ENCODE measurements around the gene ALPK3. TPM values are rescaled to one million over a fixed set of nuclear protein-coding genes. Genes with fewer than 3 reads are reported as not detected.

ALPK3 gene
- polyA plus RNA-seq, 1 donor from 2014 or later, result not detected

DNA sequence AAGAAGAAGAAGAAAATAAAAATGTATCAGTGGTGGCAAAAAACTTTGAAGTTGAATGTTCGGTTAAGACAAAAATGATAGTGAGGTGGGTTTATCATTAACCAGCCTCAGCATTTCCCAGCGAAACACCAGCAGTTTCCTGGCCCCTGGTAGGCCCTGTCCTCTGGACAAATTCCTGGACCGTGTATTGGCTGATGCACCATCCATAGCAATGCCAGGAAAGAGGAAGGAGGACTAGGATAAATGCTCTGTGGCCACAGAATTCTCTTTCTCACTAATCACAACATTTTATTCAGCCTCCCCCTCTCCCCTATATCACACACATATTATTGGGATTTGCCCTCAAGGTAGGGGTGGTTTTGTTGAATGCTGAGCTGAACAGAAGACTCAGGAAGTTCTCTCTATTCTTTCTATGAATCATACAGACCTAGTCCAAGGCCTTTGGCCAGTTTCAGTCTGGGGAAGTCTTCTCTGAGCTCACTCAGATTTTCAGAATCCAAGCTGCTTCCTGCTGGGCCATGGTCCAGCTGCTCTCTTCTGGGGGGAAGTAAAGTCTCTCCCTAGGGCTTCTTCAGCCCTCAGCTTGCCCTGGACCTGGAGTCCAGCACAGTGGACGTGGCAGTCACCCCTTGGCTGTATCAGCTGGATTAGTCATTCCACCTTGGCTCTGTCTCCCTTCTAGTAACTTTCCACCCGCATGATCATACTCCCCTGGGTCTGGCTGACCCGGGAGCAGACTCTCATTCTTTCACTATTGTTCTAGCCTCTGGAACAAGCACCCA lies 94.9 kb downstream of the ALPK3 start:
- Histone ChIP-seq H3K79me2 (replicated peaks; ENCODE audit: insufficient read depth, low read length) (no peaks in the 10 kb centered on the region), H3F3A (ENCODE audit: insufficient read depth, low read length, poor library complexity, severe bottlenecking) (no peaks in the 10 kb centered on the region), H3K9me2 (ENCODE audit: insufficient read depth, low read length) (no peaks in the 10 kb centered on the region), H3K4me2 (ENCODE audit: low read length) (no peak overlapping the region), H3K27me3 (ENCODE audit: insufficient read depth, low read depth, low read length) (no peaks in the 10 kb centered on the region), H3K9me3 (ENCODE audit: low read length) (no peaks in the 10 kb centered on the region), H3K4me3 (ENCODE audit: low read length) (no peak overlapping the region), H3K36me3 (ENCODE audit: insufficient read depth, low read length) (no peaks in the 10 kb centered on the region), H3K27ac (ENCODE audit: low read length) (no peak overlapping the region), H2AFZ (ENCODE audit: low read depth, low read length) (no peak overlapping the region), H3K9ac (ENCODE audit: low read length) (no peak overlapping the region), H4K20me1 (ENCODE audit: insufficient read depth) (no peaks in the 10 kb centered on the region)
- TF ChIP-seq TAF1 (IDR thresholded peaks at IDR 0.05; ENCODE audit: low read depth), result no peak
- TF ChIP-seq POLR2AphosphoS5 (IDR thresholded peaks at IDR 0.05), result no peak
- TF ChIP-seq MXI1 (conservative IDR thresholded peaks at IDR 0.05; ENCODE audit: poor library complexity, severe bottlenecking), result no peak
- TF ChIP-seq, protein P1, sequence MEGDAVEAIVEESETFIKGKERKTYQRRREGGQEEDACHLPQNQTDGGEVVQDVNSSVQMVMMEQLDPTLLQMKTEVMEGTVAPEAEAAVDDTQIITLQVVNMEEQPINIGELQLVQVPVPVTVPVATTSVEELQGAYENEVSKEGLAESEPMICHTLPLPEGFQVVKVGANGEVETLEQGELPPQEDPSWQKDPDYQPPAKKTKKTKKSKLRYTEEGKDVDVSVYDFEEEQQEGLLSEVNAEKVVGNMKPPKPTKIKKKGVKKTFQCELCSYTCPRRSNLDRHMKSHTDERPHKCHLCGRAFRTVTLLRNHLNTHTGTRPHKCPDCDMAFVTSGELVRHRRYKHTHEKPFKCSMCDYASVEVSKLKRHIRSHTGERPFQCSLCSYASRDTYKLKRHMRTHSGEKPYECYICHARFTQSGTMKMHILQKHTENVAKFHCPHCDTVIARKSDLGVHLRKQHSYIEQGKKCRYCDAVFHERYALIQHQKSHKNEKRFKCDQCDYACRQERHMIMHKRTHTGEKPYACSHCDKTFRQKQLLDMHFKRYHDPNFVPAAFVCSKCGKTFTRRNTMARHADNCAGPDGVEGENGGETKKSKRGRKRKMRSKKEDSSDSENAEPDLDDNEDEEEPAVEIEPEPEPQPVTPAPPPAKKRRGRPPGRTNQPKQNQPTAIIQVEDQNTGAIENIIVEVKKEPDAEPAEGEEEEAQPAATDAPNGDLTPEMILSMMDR (IDR thresholded peaks at IDR 0.05; ENCODE audit: poor library complexity, severe bottlenecking), result no peak
- TF ChIP-seq, protein P2, sequence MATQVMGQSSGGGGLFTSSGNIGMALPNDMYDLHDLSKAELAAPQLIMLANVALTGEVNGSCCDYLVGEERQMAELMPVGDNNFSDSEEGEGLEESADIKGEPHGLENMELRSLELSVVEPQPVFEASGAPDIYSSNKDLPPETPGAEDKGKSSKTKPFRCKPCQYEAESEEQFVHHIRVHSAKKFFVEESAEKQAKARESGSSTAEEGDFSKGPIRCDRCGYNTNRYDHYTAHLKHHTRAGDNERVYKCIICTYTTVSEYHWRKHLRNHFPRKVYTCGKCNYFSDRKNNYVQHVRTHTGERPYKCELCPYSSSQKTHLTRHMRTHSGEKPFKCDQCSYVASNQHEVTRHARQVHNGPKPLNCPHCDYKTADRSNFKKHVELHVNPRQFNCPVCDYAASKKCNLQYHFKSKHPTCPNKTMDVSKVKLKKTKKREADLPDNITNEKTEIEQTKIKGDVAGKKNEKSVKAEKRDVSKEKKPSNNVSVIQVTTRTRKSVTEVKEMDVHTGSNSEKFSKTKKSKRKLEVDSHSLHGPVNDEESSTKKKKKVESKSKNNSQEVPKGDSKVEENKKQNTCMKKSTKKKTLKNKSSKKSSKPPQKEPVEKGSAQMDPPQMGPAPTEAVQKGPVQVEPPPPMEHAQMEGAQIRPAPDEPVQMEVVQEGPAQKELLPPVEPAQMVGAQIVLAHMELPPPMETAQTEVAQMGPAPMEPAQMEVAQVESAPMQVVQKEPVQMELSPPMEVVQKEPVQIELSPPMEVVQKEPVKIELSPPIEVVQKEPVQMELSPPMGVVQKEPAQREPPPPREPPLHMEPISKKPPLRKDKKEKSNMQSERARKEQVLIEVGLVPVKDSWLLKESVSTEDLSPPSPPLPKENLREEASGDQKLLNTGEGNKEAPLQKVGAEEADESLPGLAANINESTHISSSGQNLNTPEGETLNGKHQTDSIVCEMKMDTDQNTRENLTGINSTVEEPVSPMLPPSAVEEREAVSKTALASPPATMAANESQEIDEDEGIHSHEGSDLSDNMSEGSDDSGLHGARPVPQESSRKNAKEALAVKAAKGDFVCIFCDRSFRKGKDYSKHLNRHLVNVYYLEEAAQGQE (IDR thresholded peaks at IDR 0.05; ENCODE audit: borderline replicate concordance), result no peak
- no peak for TF ChIP-seq EP300 (conservative IDR thresholded peaks at IDR 0.05; ENCODE audit: poor library complexity, severe bottlenecking)
- TF ChIP-seq RAD21 (conservative IDR thresholded peaks at IDR 0.05), result no peak

DNA sequence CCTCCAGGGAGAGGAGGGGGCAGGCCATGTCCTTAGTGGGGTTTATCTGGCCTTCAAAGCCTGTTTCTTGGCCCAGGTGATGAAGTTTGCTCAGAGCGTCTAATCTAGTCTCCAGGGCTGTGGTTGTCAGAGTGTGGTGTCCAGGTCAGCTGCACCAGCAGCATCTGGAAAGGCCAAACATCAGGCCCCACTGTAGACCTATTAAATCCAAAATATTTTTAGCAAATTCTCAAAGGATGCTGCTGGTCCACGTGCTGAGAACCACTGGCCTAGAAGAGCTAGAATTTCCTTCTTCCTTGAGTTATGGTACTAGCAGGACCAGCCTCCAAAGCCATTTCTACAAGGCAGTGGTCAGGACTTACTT lies 96.2 kb downstream of the ALPK3 start:
- H3F3A ChIP-seq (ENCODE audit: insufficient read depth, low read length, poor library complexity, severe bottlenecking), result no peaks in the 10 kb centered on the region
- no peaks in the 10 kb centered on the region for H3K9me2 ChIP-seq (ENCODE audit: insufficient read depth, low read length)
- H3K79me2 ChIP-seq (replicated peaks; ENCODE audit: insufficient read depth, low read length), result no peaks in the 10 kb centered on the region
- H3K27ac ChIP-seq (ENCODE audit: low read length), result no peak overlapping the region
- no peaks in the 10 kb centered on the region for H3K9me3 ChIP-seq (ENCODE audit: low read length)
- no peaks in the 10 kb centered on the region for H3K36me3 ChIP-seq (ENCODE audit: insufficient read depth, low read length)
- no peaks in the 10 kb centered on the region for H4K20me1 ChIP-seq (ENCODE audit: insufficient read depth)
- TF ChIP-seq, protein P2 (IDR thresholded peaks at IDR 0.05; ENCODE audit: borderline replicate concordance), result no peak
- no peak for TF ChIP-seq SMC3 (conservative IDR thresholded peaks at IDR 0.05; ENCODE audit: poor library complexity)
- no peak for TF ChIP-seq MXI1 (conservative IDR thresholded peaks at IDR 0.05; ENCODE audit: poor library complexity, severe bottlenecking)
- no peak for TF ChIP-seq POLR2AphosphoS5 (IDR thresholded peaks at IDR 0.05)
- TF ChIP-seq EP300 (conservative IDR thresholded peaks at IDR 0.05; ENCODE audit: poor library complexity, severe bottlenecking), result no peak
- no peak for TF ChIP-seq EZH2 (IDR thresholded peaks at IDR 0.05; ENCODE audit: borderline replicate concordance, insufficient read depth, low read length, poor library complexity, severe bottlenecking)
- TF ChIP-seq, protein P1 (IDR thresholded peaks at IDR 0.05; ENCODE audit: poor library complexity, severe bottlenecking), result no peak
- no peak for TF ChIP-seq TAF1 (IDR thresholded peaks at IDR 0.05; ENCODE audit: low read depth)
- no peak for TF ChIP-seq RAD21 (conservative IDR thresholded peaks at IDR 0.05)
- H3K4me2 ChIP-seq (ENCODE audit: low read length), result no peak overlapping the region
- H3K27me3 ChIP-seq (ENCODE audit: insufficient read depth, low read depth, low read length), result no peaks in the 10 kb centered on the region
- H3K4me3 ChIP-seq (ENCODE audit: low read length), result no peak overlapping the region
- H2AFZ ChIP-seq (ENCODE audit: low read depth, low read length), result no peak overlapping the region
- no peak overlapping the region for H3K9ac ChIP-seq (ENCODE audit: low read length)
